H1 (cell line): ENCODE measurements around the gene SMIM5. TPM values are rescaled to one million over a fixed set of nuclear protein-coding genes. Genes with fewer than 3 reads are reported as not detected.

Experiments
- RXRA ChIP-seq: IDR thresholded peaks from 2 replicates; pipeline ENCODE4 v1.6.1; 2011; ENCODE audit warnings: low read depth, mild to moderate bottlenecking, low read length, moderate library complexity; ENCODE audit not compliant: insufficient read depth
- TEAD4 ChIP-seq: IDR thresholded peaks from 2 replicates; pipeline ENCODE4 v1.6.1; 2012; ENCODE audit warnings: low read depth, low read length, inconsistent platforms, mixed read lengths
- polyA plus RNA-seq, 7 experiments: library from polyadenylated mRNA; depleted of rRNA in 3 of 7; stranded (reverse) in 5 of 7; unstranded in 2 of 7; fragments of >200 nt in 5 of 7; fragments of 200-250 nt in 2 of 7; gene quantifications; 1 replicate in 5 of 7; 2 replicates in 1 of 7; 4 replicates in 1 of 7; pipeline versions ENCODE4 v1.2.1 to v1.2.3, GENCODE V29; 2011 to 2013; ENCODE audit warnings: missing spikeins in 2 of 7, mixed read lengths in 2 of 7
- total RNA-seq: library from RNA; stranded (reverse); fragmentation: NEBNext Ultra II Directional; extraction: Animal tissue kit (Norgen Biotek cat#: 25700); gene quantifications from 2 replicates; pipeline ENCODE4 v1.2.1, GENCODE V29; 2021

The SMIM5 gene
- total and polyA plus RNA-seq, 2 of the 8 experiments (the other 6 are each of a cell fraction or from before 2014, with no cell fraction given): not detected

DNA sequence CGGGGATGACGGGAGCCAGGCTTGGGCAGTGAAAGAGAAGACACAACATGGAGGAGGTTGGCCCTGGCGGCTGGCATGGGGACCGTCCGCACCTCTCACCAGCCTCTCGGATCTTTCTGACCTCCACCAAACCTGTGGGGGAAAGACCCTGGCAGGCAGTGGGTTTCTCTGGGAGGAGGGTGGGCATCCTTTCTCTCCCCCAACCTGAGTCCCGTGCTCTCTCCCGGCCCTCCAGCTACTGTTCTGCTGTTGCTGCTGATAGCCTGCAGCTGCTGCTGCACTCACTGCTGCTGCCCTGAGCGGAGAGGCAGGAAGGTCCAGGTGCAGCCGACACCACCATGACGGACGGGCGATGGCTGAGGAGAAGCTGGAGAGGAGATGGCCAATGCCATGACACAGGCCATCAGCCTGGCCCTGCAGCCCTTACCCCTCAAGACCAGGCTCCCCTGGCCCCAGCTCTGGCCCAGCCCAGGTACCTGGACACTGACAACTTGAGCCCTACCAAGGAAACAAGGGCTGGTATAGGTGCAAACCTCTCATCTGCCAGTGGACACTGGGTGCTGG is 7.4 kb downstream of the SMIM5 start (continued):
- TF ChIP-seq TEAD4 (no peak), RXRA (no peak)
